H1 (cell line): ENCODE measurements around the gene CNNM2. TPM values are rescaled to one million over a fixed set of nuclear protein-coding genes. Genes with fewer than 3 reads are reported as not detected.

ENCODE experiments used
- CTCF ChIA-PET: fragments of 300-600 bp; sonication (Branson Sonifier 250); formaldehyde crosslinking; loops from one replicate; lab custom pipeline; 2021; ENCODE audit not compliant: partially characterized antibody; lab: Charles Lee
- POLR2A ChIA-PET: fragments of 300-600 bp; sonication (Branson Sonifier 250); formaldehyde crosslinking; loops from one replicate; lab custom pipeline; 2021; ENCODE audit warnings: inconsistent platforms; ENCODE audit not compliant: partially characterized antibody; lab: Charles Lee
- DNase-seq, 2 experiments: peaks; one replicate each; pipeline versions ENCODE4 v3.0.0 to v3.0.0-alpha.2; 2010 to 2022; ENCODE audit warnings: low spot score in 2 of 2, low read depth in 1 of 2, mixed read lengths in 1 of 2
- FAIRE-seq: peaks from 2 replicates; lab custom pipeline; 2011; peaks lifted over from hg19 to GRCh38; lab: Jason Lieb, UNC
- H2AFZ ChIP-seq: 2 replicates; pipeline ENCODE4 v1.8.1; 2012; ENCODE audit warnings: low read length, inconsistent platforms
- H2AK5ac ChIP-seq: 2 replicates; pipeline ENCODE4 v1.6.1; 2013; ENCODE audit warnings: low read depth, low read length
- H2BK120ac ChIP-seq: replicated peaks from 2 replicates; pipeline ENCODE3; 2013; ENCODE audit warnings: low read depth, low read length, inconsistent platforms
- H2BK12ac ChIP-seq: 2 replicates; pipeline ENCODE4 v1.6.1; 2013; ENCODE audit warnings: low read depth, low read length
- H2BK15ac ChIP-seq: 2 replicates; pipeline ENCODE4 v1.6.1; 2013; ENCODE audit warnings: low read length
- H2BK20ac ChIP-seq: 2 replicates; pipeline ENCODE4 v1.6.1; 2013; ENCODE audit warnings: low read length
- H2BK5ac ChIP-seq: 2 replicates; pipeline ENCODE4 v1.6.1; 2013; ENCODE audit warnings: low read depth, low read length
- H3K14ac ChIP-seq: 2 replicates; pipeline ENCODE4 v1.6.1; 2013; ENCODE audit warnings: inconsistent platforms; ENCODE audit not compliant: insufficient read length
- H3K18ac ChIP-seq: 2 replicates; pipeline ENCODE4 v1.6.1; 2013; ENCODE audit warnings: low read length; ENCODE audit errors: extremely low read depth
- H3K23ac ChIP-seq: 2 replicates; pipeline ENCODE4 v1.6.1; 2013; ENCODE audit warnings: inconsistent platforms; ENCODE audit not compliant: insufficient read length
- H3K23me2 ChIP-seq: 2 replicates; pipeline ENCODE4 v1.6.1; 2013; ENCODE audit warnings: low read depth, low read length
- H3K27ac ChIP-seq: 2 replicates; pipeline ENCODE4 v1.6.1; 2011; ENCODE audit warnings: low read depth, low read length, inconsistent platforms
- H3K27me3 ChIP-seq, 4 experiments: replicated peaks in 1 of 4; 1 replicate in 1 of 4; 2 replicates in 3 of 4; pipeline versions ENCODE4 v1.6.1 to v1.8.1; 2011 to 2013; ENCODE audit warnings: low read length in 3 of 4, mild to moderate bottlenecking in 3 of 4, inconsistent platforms in 2 of 4, mixed read lengths in 2 of 4, moderate library complexity in 1 of 4; ENCODE audit not compliant: control insufficient read depth in 3 of 4, insufficient read depth in 3 of 4; ENCODE audit errors: extremely low read depth in 1 of 4
- H3K36me3 ChIP-seq, 4 experiments: 2 replicates each; pipeline versions ENCODE4 v1.6.1 to v1.8.1; 2011 to 2013; ENCODE audit warnings: mild to moderate bottlenecking in 4 of 4, low read length in 3 of 4, moderate library complexity in 2 of 4, control low read depth in 1 of 4, inconsistent platforms in 1 of 4; ENCODE audit not compliant: insufficient read depth in 4 of 4, control insufficient read depth in 2 of 4
- H3K4ac ChIP-seq: replicated peaks from 2 replicates; pipeline ENCODE3; 2013; ENCODE audit warnings: low read length, low read depth, mixed read lengths, inconsistent platforms; ENCODE audit not compliant: insufficient read length
- H3K4me1 ChIP-seq, 4 experiments: replicated peaks in 1 of 4; 1 replicate in 1 of 4; 2 replicates in 3 of 4; pipeline versions ENCODE4 v1.6.1 to v1.8.1; 2011 to 2013; ENCODE audit warnings: low read length in 3 of 4, inconsistent platforms in 2 of 4, mixed read lengths in 1 of 4; ENCODE audit not compliant: insufficient read depth in 4 of 4, control insufficient read depth in 3 of 4
- H3K4me2 ChIP-seq, 2 experiments: 2 replicates each; pipeline versions ENCODE4 v1.6.1 to v1.8.1; 2011 to 2013; ENCODE audit warnings: low read depth in 2 of 2, low read length in 2 of 2, control low read depth in 1 of 2, inconsistent platforms in 1 of 2, mild to moderate bottlenecking in 1 of 2; ENCODE audit not compliant: insufficient read depth in 1 of 2
- H3K4me3 ChIP-seq, 4 experiments: fragments of 200-600, 300-600 bp in 1 of 4; sonication (generic), shearing (Covaris generic), sonication (Bioruptor Twin) in 1 of 4; 2 replicates each; pipeline versions ENCODE4 v1.5.1 to v1.8.1; 2011 to 2016; ENCODE audit warnings: low read length in 4 of 4, low read depth in 3 of 4, control low read depth in 2 of 4, inconsistent platforms in 2 of 4, mild to moderate bottlenecking in 2 of 4, mixed read lengths in 1 of 4, moderate library complexity in 1 of 4; ENCODE audit not compliant: insufficient read depth in 2 of 4; ENCODE audit errors: extremely low read depth in 1 of 4
- H3K56ac ChIP-seq: replicated peaks from 2 replicates; pipeline ENCODE3; 2013; ENCODE audit warnings: low read depth, mild to moderate bottlenecking, mixed read lengths, low read length, inconsistent platforms; ENCODE audit not compliant: insufficient read length
- H3K79me1 ChIP-seq: 2 replicates; pipeline ENCODE4 v1.6.1; 2013; ENCODE audit warnings: low read depth, low read length, control low read depth
- H3K79me2 ChIP-seq, 2 experiments: 2 replicates each; pipeline versions ENCODE4 v1.6.1 to v1.8.1; 2012 to 2013; ENCODE audit warnings: low read length in 2 of 2, mild to moderate bottlenecking in 2 of 2, inconsistent platforms in 1 of 2; ENCODE audit not compliant: insufficient read depth in 2 of 2, control insufficient read depth in 1 of 2
- H3K9ac ChIP-seq, 4 experiments: replicated peaks in 1 of 4; 1 replicate in 1 of 4; 2 replicates in 3 of 4; pipeline versions ENCODE4 v1.6.1 to v1.8.1; 2011 to 2013; ENCODE audit warnings: low read depth in 3 of 4, low read length in 3 of 4, control low read depth in 2 of 4, mild to moderate bottlenecking in 2 of 4, moderate library complexity in 2 of 4, inconsistent platforms in 1 of 4; ENCODE audit errors: extremely low read depth in 1 of 4
- H3K9me3 ChIP-seq, 2 experiments: 2 replicates each; pipeline versions ENCODE4 v1.6.1 to v1.8.1; 2012 to 2013; ENCODE audit warnings: mild to moderate bottlenecking in 2 of 2, moderate library complexity in 2 of 2, control low read depth in 1 of 2, inconsistent platforms in 1 of 2, low read depth in 1 of 2, low read length in 1 of 2, mixed read lengths in 1 of 2; ENCODE audit not compliant: insufficient read depth in 2 of 2
- H4K20me1 ChIP-seq, 2 experiments: replicated peaks in 1 of 2; 2 replicates each; pipeline versions ENCODE3 to v1.8.1; 2011 to 2013; ENCODE audit warnings: inconsistent platforms in 2 of 2, low read length in 2 of 2, mild to moderate bottlenecking in 1 of 2; ENCODE audit not compliant: insufficient read depth in 2 of 2, control insufficient read depth in 1 of 2
- H4K5ac ChIP-seq: 2 replicates; pipeline ENCODE4 v1.6.1; 2013; ENCODE audit warnings: low read length, low read depth, mixed read lengths, inconsistent platforms; ENCODE audit not compliant: insufficient read length
- H4K8ac ChIP-seq: 2 replicates; pipeline ENCODE4 v1.8.0; 2013; ENCODE audit warnings: mild to moderate bottlenecking, moderate library complexity, low read length, inconsistent platforms; ENCODE audit not compliant: insufficient read depth; ENCODE audit errors: extremely low read depth
- H4K91ac ChIP-seq: replicated peaks from 2 replicates; pipeline ENCODE3; 2013; ENCODE audit warnings: low read length, mixed read lengths, inconsistent platforms; ENCODE audit not compliant: insufficient read length
- EP300 ChIP-seq, 2 experiments: IDR thresholded peaks; 1 replicate in 1 of 2; 2 replicates in 1 of 2; pipeline ENCODE4 v1.6.1; 2011 to 2012; ENCODE audit warnings: low read depth in 2 of 2, low read length in 2 of 2, mild to moderate bottlenecking in 2 of 2, borderline replicate concordance in 1 of 2, inconsistent platforms in 1 of 2, moderate library complexity in 1 of 2
- POLR2AphosphoS5 ChIP-seq: IDR thresholded peaks from 2 replicates; pipeline ENCODE4 v1.6.1; 2011; ENCODE audit warnings: low read depth, low read length
- RXRA ChIP-seq: IDR thresholded peaks from 2 replicates; pipeline ENCODE4 v1.6.1; 2011; ENCODE audit warnings: low read depth, mild to moderate bottlenecking, low read length, moderate library complexity; ENCODE audit not compliant: insufficient read depth
- SUZ12 ChIP-seq: fragments of 200-600 bp; sonication (generic); IDR thresholded peaks from 2 replicates; pipeline ENCODE4 v1.6.1; 2012; ENCODE audit warnings: mild to moderate bottlenecking, inconsistent platforms, low read length, moderate library complexity, mixed read lengths
- WGBS, 2 experiments: shearing (Covaris generic) in 1 of 2; methylation state at CpG; one replicate each; pipeline versions ENCODE4 v1.1.6 to v1.1.7; 2013 to 2015; ENCODE audit warnings: low lambda C conversion rate in 2 of 2, mixed read lengths in 2 of 2, inconsistent platforms in 1 of 2, low coverage in 1 of 2, missing lambda C conversion rate in 1 of 2; ENCODE audit not compliant: insufficient replicate concordance in 2 of 2, insufficient coverage in 1 of 2, insufficient read length in 1 of 2; ENCODE audit errors: extremely low coverage in 1 of 2, missing lambda C conversion rate in 1 of 2; 5-methylcytosine and 5-hydroxymethylcytosine counted together
- polyA plus RNA-seq, 7 experiments: library from polyadenylated mRNA; depleted of rRNA in 3 of 7; stranded (reverse) in 5 of 7; unstranded in 2 of 7; fragments of >200 nt in 5 of 7; fragments of 200-250 nt in 2 of 7; gene quantifications; 1 replicate in 5 of 7; 2 replicates in 1 of 7; 4 replicates in 1 of 7; pipeline versions ENCODE4 v1.2.1 to v1.2.3, GENCODE V29; 2011 to 2013; ENCODE audit warnings: missing spikeins in 2 of 7, mixed read lengths in 2 of 7
- total RNA-seq: library from RNA; stranded (reverse); fragmentation: NEBNext Ultra II Directional; extraction: Animal tissue kit (Norgen Biotek cat#: 25700); gene quantifications from 2 replicates; pipeline ENCODE4 v1.2.1, GENCODE V29; 2021

The CNNM2 gene
- total and polyA plus RNA-seq, 2 of the 8 experiments (the other 6 are each of a cell fraction or from before 2014, with no cell fraction given) = 7.3 to 23.6 TPM

- WGBS, 2 experiments = 87% methylated on average over 1 of the region's 1 CpG; no CpG with 5 or more reads in 1 of the 2 experiments
- Histone ChIP-seq H2BK12ac (no peak overlapping the region), H2BK120ac (no peak overlapping the region), H3K4me2 (no peak overlapping the region), H3K9ac (no peak overlapping the region), H4K20me1 (no peaks in the 10 kb centered on the region), H4K91ac (no peak overlapping the region), H2BK5ac (no peak overlapping the region), H3K23me2 (no peaks in the 10 kb centered on the region), H4K8ac (no peak overlapping the region), H3K36me3 (peaks cover 0 to 10% (median 3%) of the 10 kb centered on the region in 4 experiments; a peak in 3 of 8 replicates), H3K4me1 (no peaks in the 10 kb centered on the region), H2AK5ac (no peak overlapping the region), H3K18ac (no peak overlapping the region), H3K79me2 (no peaks in the 10 kb centered on the region), H3K56ac (no peak overlapping the region), H4K5ac (no peak overlapping the region), H3K4me3 (no peak overlapping the region), H2AFZ (no peak overlapping the region), H3K14ac (no peak overlapping the region), H2BK15ac (no peak overlapping the region), H3K9me3 (peaks cover 3 to 11% of the 10 kb centered on the region in 2 experiments; a peak in 3 of 4 replicates), H3K79me1 (no peaks in the 10 kb centered on the region), H3K23ac (no peak overlapping the region), H2BK20ac (no peak overlapping the region), H3K27me3 (no peaks in the 10 kb centered on the region), H3K27ac (no peak overlapping the region), H3K4ac (no peak overlapping the region)
- TF ChIP-seq SUZ12 = no peak
- TF ChIP-seq RXRA = no peak
- no peak for TF ChIP-seq EP300 (IDR thresholded peaks at IDR 0.05; ENCODE audit: borderline replicate concordance in 1 of 2, low read depth in 2 of 2, low read length in 2 of 2)
- TF ChIP-seq POLR2AphosphoS5 = no peak
- DNase-seq (no peak), FAIRE-seq (no peak)
- CTCF ChIA-PET = interaction anchor here (1.0 kb wide), 1 partner anchor 46 kb away, joined by 3 read pairs; no protein-coding TSS in a partner anchor
- POLR2A ChIA-PET = interaction anchor here (0.6 kb wide), 1 partner anchor 28 kb away, joined by 3 read pairs; no protein-coding TSS in a partner anchor
Measured at GRCh38 chr10:103130910-103131309, 212.8 kb downstream of the CNNM2 start.
